Caco-2 (cell line): ENCODE measurements around the gene BRSK2. TPM values are rescaled to one million over a fixed set of nuclear protein-coding genes. Genes with fewer than 3 reads are reported as not detected.
"Not testable (repeated sequence)": the region's sequence is repeated elsewhere in the genome, so short reads cannot be mapped to it uniquely, and the experiment has no call there.

Experiments
- BruUV-seq: library from RNA; stranded (reverse); fragments of 400-500 nt; replicated peaks from 2 replicates; lab custom pipeline; 2021; lab: Mats Ljungman, UMichigan
- CTCF ChIA-PET: fragments of 300-600 bp; sonication (Branson Sonifier 250); formaldehyde crosslinking; loops from one replicate; lab custom pipeline; 2022; ENCODE audit warnings: antibody characterized with exemption; lab: Charles Lee
- POLR2A ChIA-PET: fragments of 300-600 bp; sonication (Branson Sonifier 250); formaldehyde crosslinking; loops from one replicate; lab custom pipeline; 2022; ENCODE audit warnings: antibody characterized with exemption; lab: Charles Lee
- DNase-seq, 2 experiments: peaks; one replicate each; pipeline versions ENCODE4 v3.0.0 to v3.0.0-alpha.2; 2020 to 2022
- H3K27me3 ChIP-seq: replicated peaks from 2 replicates; pipeline ENCODE4 v1.6.0; 2011; ENCODE audit warnings: low read length; ENCODE audit not compliant: control insufficient read depth, insufficient read depth
- H3K36me3 ChIP-seq: 2 replicates; pipeline ENCODE4 v1.5.1; 2011; ENCODE audit warnings: low read length; ENCODE audit not compliant: control insufficient read depth, insufficient read depth
- H3K4me1 ChIP-seq: fragments of 250-450 bp; sonication (Bioruptor Pico); 2 replicates; pipeline ENCODE4 v1.5.1; 2020; ENCODE audit warnings: mild to moderate bottlenecking
- H3K4me3 ChIP-seq: 2 replicates; pipeline ENCODE4 v1.5.1; 2011; ENCODE audit warnings: low read depth, mild to moderate bottlenecking, control low read depth, low read length
- H3K9me3 ChIP-seq: fragments of 250-450 bp; sonication (Bioruptor Pico); 2 replicates; pipeline ENCODE4 v1.5.1; 2020; ENCODE audit warnings: mild to moderate bottlenecking, moderate library complexity
- H3K27ac Mint-ChIP-seq: one replicate; pipeline ENCODE4 v1.8.0; 2022; ENCODE audit warnings: mixed read lengths; ENCODE audit not compliant: unreplicated experiment
- H3K27me3 Mint-ChIP-seq: one replicate; pipeline ENCODE4 v1.8.0; 2022; ENCODE audit warnings: mixed read lengths; ENCODE audit not compliant: insufficient read depth, unreplicated experiment
- H3K36me3 Mint-ChIP-seq: one replicate; pipeline ENCODE4 v1.8.0; 2022; ENCODE audit warnings: mild to moderate bottlenecking, mixed read lengths; ENCODE audit not compliant: insufficient read depth, unreplicated experiment
- H3K4me1 Mint-ChIP-seq: one replicate; pipeline ENCODE4 v1.8.0; 2022; ENCODE audit warnings: low read depth, mixed read lengths; ENCODE audit not compliant: unreplicated experiment
- H3K4me3 Mint-ChIP-seq: one replicate; pipeline ENCODE4 v1.8.0; 2022; ENCODE audit warnings: mild to moderate bottlenecking, moderate library complexity, mixed read lengths; ENCODE audit not compliant: unreplicated experiment
- H3K9me3 Mint-ChIP-seq: one replicate; pipeline ENCODE4 v1.8.0; 2022; ENCODE audit warnings: mixed read lengths; ENCODE audit not compliant: unreplicated experiment
- intact Hi-C: fragments of 100-400 bp; cut with micrococcal nuclease; formaldehyde crosslinking; loops from one replicate; pipeline ENCODE4 v1.10.0; 2022; ENCODE audit not compliant: unreplicated experiment
- total RNA-seq: library from RNA; stranded (reverse); gene quantifications from 2 replicates; pipeline ENCODE4 v1.2.3, GENCODE V29; 2022
- TF ChIP-seq, protein P1 (sequence below), 2 experiments: fragments of 200-600 bp in 1 of 2; IDR thresholded peaks; 1 replicate in 1 of 2; 2 replicates in 1 of 2; pipeline versions ENCODE4 v1.5.1 to v1.8.0; 2011 to 2022; ENCODE audit warnings: antibody characterized with exemption in 1 of 2, control low read depth in 1 of 2, inconsistent platforms in 1 of 2, low read depth in 1 of 2, low read length in 1 of 2, mild to moderate bottlenecking in 1 of 2, moderate library complexity in 1 of 2; ENCODE audit not compliant: insufficient read depth in 1 of 2, severe bottlenecking in 1 of 2, unreplicated experiment in 1 of 2

BRSK2 gene
- total RNA-seq, 1 experiment from 2014 or later, result 32.8 TPM

- CTCF ChIA-PET, result no interaction called here
- H3K4me3 ChIP-seq, result no peak overlapping the region
- POLR2A ChIA-PET, result no interaction called here
- Mint-ChIP-seq H3K4me3 (no peak overlapping the region), H3K36me3 (peaks cover 18% of the 10 kb centered on the region), H3K27me3 (no peaks in the 10 kb centered on the region), H3K4me1 (no peaks in the 10 kb centered on the region), H3K9me3 (no peaks in the 10 kb centered on the region), H3K27ac (no peak overlapping the region)
- DNase-seq, result no peak
- intact Hi-C loops, result no loop called here
- TF ChIP-seq, protein P1, sequence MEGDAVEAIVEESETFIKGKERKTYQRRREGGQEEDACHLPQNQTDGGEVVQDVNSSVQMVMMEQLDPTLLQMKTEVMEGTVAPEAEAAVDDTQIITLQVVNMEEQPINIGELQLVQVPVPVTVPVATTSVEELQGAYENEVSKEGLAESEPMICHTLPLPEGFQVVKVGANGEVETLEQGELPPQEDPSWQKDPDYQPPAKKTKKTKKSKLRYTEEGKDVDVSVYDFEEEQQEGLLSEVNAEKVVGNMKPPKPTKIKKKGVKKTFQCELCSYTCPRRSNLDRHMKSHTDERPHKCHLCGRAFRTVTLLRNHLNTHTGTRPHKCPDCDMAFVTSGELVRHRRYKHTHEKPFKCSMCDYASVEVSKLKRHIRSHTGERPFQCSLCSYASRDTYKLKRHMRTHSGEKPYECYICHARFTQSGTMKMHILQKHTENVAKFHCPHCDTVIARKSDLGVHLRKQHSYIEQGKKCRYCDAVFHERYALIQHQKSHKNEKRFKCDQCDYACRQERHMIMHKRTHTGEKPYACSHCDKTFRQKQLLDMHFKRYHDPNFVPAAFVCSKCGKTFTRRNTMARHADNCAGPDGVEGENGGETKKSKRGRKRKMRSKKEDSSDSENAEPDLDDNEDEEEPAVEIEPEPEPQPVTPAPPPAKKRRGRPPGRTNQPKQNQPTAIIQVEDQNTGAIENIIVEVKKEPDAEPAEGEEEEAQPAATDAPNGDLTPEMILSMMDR (IDR thresholded peaks at IDR 0.05; ENCODE audit: insufficient read depth in 1 of 2, low read depth in 1 of 2, low read length in 1 of 2, severe bottlenecking in 1 of 2, unreplicated experiment in 1 of 2), result no peak
- BruUV-seq, result no TSS peak
- H3K36me3 ChIP-seq, result no peaks in the 10 kb centered on the region
- H3K27me3 ChIP-seq, result no peaks in the 10 kb centered on the region; the same call in 1 of the 2 replicates
- H3K4me1 ChIP-seq, result no peaks in the 10 kb centered on the region
- peaks cover 2% of the 10 kb centered on the region; the same call in 1 of the 2 replicates for H3K9me3 ChIP-seq
Observed at GRCh38 chr11:1407668-1408067, 17.9 kb downstream of the BRSK2 start.

- Mint-ChIP-seq H3K27ac (no peak overlapping the region), H3K36me3 (peaks cover 18% of the 10 kb centered on the region), H3K4me3 (no peak overlapping the region), H3K4me1 (no peaks in the 10 kb centered on the region), H3K27me3 (no peaks in the 10 kb centered on the region), H3K9me3 (no peaks in the 10 kb centered on the region)
- no peaks in the 10 kb centered on the region for H3K36me3 ChIP-seq
- no peaks in the 10 kb centered on the region; the same call in 1 of the 2 replicates for H3K27me3 ChIP-seq
- intact Hi-C loops, result no loop called here
- TF ChIP-seq, protein P1 (IDR thresholded peaks at IDR 0.05; ENCODE audit: insufficient read depth in 1 of 2, low read depth in 1 of 2, low read length in 1 of 2, severe bottlenecking in 1 of 2, unreplicated experiment in 1 of 2), result no peak
- BruUV-seq, result no TSS peak
- peaks cover 9% of the 10 kb centered on the region for H3K9me3 ChIP-seq
- no peak for DNase-seq
- POLR2A ChIA-PET, result no interaction called here
- no peak overlapping the region for H3K4me3 ChIP-seq
- CTCF ChIA-PET, result no interaction called here
- H3K4me1 ChIP-seq, result no peaks in the 10 kb centered on the region
Observed at GRCh38 chr11:1408346-1408745, 18.6 kb downstream of the BRSK2 start.

DNA sequence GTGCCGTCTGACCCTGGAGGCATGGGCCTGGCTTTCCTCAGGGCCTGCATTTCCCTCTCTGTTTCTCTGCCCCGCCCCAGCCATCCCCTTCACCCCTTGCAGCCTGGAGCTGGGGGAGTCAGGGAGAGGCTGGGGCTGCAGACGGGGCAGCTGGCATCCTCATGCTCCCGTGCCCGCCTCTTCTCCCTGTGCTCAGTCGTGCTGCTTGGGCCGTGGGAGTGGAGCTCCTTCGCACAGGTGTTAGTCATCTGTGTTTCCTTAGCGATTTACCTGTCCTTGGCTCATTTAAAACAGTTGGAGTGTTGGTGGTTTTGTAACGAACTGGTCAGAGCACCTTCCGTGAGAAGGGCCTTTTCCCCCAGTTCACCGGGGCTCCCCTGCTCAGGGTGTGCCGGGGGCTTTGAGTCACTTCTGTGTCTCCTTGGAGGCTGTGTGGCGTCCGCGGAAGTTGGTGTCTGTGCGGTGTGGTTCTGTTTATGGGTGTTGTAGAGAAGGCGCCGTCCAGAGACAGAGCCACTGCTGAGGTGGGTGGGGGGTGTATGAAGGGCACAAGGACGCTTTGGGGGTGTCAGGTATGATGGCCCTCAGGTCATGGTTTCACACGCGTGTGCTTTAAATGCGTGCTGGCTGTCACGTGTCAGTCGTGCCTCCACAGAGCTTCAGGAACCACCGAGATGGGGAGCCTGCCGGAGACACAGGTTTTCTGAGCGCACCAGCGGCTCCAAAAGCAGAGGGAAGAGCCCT is 19.5 kb downstream of the BRSK2 start:
- H3K9me3 ChIP-seq, result peaks cover 12% of the 10 kb centered on the region
- no peak overlapping the region for H3K4me3 Mint-ChIP-seq
- H3K36me3 ChIP-seq, result no peaks in the 10 kb centered on the region
- ChIA-PET POLR2A (no interaction called here), CTCF (interaction anchor here (0.6 kb wide), 1 partner anchor 20 kb away, joined by 4 read pairs; the partner anchor contains the start of gene BRSK2)
- peaks cover 12% of the 10 kb centered on the region for H3K36me3 Mint-ChIP-seq
- H3K27me3 Mint-ChIP-seq, result no peaks in the 10 kb centered on the region
- no peak for DNase-seq
- no peak overlapping the region for H3K27ac Mint-ChIP-seq
- intact Hi-C loops, result no loop called here
- H3K4me3 ChIP-seq, result no peak overlapping the region
- TF ChIP-seq, protein P1 (IDR thresholded peaks at IDR 0.05; ENCODE audit: insufficient read depth in 1 of 2, low read depth in 1 of 2, low read length in 1 of 2, severe bottlenecking in 1 of 2, unreplicated experiment in 1 of 2), result no peak
- no peaks in the 10 kb centered on the region; the same call in 1 of the 2 replicates for H3K27me3 ChIP-seq
- no TSS peak for BruUV-seq
- no peaks in the 10 kb centered on the region for H3K9me3 Mint-ChIP-seq
- no peaks in the 10 kb centered on the region for H3K4me1 Mint-ChIP-seq
- no peaks in the 10 kb centered on the region for H3K4me1 ChIP-seq

- H3K4me1 ChIP-seq, H3K4me1 Mint-ChIP-seq, H3K27me3 ChIP-seq, CTCF ChIA-PET, intact Hi-C loops, H3K4me3 ChIP-seq, DNase-seq, H3K27me3 Mint-ChIP-seq, H3K9me3 Mint-ChIP-seq, H3K4me3 Mint-ChIP-seq, H3K36me3 ChIP-seq, H3K27ac Mint-ChIP-seq, BruUV-seq, POLR2A ChIA-PET: not testable (repeated sequence)
- peaks cover 12% of the 10 kb centered on the region for H3K36me3 Mint-ChIP-seq
- H3K9me3 ChIP-seq, result peaks cover 12% of the 10 kb centered on the region
Observed at GRCh38 chr11:1409852-1410125, 20.1 kb downstream of the BRSK2 start.
